GM19239 (cell line): ENCODE results near the gene PLA2G2E.

ENCODE experiments used
- DNase-seq: peaks from one replicate; pipeline ENCODE4 v3.0.0; 2011; ENCODE audit warnings: low spot score; ENCODE audit not compliant: insufficient read length
- FAIRE-seq: peaks from 2 replicates; lab custom pipeline; 2011; peaks lifted over from hg19 to GRCh38; lab: Jason Lieb, UNC

The PLA2G2E gene, protein sequence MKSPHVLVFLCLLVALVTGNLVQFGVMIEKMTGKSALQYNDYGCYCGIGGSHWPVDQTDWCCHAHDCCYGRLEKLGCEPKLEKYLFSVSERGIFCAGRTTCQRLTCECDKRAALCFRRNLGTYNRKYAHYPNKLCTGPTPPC

DNA sequence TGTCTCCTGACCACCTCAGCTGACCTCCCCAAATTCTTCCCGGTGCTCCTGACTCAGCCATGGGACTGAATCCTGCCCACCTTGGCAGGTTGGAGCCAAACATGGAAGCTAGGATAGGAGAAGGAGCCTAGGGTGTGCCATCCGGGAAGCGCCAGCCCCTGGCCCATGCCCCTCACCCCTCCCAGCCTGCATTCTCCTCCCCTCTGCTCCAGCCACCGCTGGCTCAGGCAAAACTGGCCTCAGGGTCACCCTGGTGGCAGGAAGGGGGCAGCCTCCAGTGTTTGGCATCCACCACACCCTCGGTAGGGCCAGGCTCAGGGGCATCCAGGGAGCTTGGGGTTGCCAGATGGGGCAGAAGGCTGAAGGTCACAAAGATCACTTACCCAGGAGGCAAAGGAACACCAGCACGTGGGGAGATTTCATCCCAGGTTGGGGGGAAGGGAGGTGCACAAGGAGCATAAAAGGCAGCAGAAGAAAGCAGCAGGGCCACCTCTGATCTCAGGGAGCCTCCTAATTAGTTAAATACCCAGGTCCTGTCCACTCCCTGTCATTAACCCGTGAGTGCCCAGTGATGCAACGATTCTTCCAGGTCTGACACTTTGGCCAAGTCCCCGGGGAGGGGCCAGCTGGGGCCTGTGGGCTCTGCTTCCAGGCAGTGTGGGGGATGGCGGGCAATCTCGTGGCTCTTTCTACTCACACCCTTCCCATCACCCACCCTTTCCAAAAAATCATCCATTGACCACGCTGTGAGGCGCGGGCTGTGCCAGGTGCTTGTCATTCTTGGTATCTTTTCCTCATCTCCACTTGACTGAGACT lies at the start of gene PLA2G2E:
PLA2G2E (minus strand) TSS at position 481 of the 816 bp plus-strand sequence; CDS start at position 423, 58 bp downstream.
- no peak for FAIRE-seq
- DNase-seq, result no peak

DNA sequence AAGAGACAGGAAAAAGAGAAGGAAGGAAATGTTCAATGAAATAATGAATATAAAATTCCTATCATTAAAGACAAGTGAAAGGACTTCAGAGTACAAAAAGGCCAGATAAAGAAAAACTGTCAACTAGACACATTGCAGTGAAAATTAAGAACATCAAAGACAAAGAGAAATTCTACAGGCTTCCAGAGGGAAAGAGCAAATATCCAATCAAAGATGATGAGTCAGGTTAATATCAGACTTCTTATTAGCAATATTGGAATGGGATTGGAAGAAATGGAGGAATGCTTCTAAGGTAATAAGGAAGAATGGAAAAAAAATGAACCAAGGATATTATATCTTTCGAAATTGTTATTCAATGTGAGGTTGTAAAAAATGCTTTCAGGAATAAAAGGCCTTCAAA lies 48.2 kb upstream of the PLA2G2E start:
- FAIRE-seq (no peak), DNase-seq (no peak)

DNA sequence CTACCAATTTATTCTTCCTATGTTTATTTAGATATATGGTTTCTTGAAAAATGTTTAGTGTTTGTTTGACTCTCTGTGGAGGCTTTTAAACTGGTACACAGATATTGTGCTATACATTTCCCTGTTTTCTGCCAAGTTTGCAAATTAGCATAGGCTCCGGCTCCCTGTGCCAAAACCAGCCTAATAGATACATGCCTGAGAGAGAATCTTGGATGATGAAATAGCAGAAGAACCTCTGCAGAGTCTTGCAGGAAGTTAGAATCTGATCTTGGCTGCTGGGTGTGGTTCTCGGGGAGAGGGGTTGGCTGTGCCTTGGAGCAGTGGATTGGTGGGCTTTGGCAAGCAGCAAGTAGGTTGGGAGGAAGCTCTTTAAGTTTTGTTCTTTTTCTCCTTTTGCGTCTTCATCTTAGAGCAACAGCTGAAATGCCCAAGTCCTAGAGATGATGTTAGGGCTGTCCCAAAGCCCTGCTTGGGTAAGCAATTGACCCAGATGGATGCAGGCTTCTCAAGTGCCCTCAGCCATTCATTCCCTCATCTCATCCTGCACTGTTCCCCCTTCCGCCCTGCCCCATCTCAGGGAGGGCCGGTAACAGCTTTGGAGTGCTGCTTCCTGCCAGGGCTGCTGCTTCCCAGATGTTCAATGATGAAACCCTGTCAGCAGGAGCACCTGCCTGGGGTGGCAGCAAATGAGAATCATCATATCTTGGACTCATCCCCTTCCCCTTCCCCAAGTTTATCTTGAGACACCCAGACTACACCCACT lies 46.7 kb upstream of the PLA2G2E start:
- FAIRE-seq, result no peak
- no peak for DNase-seq

DNA sequence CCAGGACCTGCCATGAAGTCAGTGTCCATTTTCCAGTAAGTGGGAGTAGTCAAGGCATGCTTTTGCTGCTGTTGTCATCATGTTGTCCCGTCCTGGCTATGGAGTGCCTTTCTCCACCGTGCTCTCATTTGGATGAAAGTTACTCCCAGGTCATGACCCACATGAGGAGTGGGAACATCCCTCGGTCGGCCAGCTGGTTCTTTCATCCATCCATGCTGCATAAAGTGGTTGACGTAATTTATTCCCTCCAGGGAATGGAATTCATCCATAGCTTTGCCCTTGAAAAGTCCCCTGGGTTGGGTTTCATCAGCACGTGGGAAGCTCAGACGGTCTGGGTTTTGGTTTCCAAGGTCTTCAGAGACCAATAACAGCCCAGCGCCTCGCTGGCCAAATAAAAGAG lies 44.4 kb upstream of the PLA2G2E start:
- FAIRE-seq (no peak), DNase-seq (no peak)

DNA sequence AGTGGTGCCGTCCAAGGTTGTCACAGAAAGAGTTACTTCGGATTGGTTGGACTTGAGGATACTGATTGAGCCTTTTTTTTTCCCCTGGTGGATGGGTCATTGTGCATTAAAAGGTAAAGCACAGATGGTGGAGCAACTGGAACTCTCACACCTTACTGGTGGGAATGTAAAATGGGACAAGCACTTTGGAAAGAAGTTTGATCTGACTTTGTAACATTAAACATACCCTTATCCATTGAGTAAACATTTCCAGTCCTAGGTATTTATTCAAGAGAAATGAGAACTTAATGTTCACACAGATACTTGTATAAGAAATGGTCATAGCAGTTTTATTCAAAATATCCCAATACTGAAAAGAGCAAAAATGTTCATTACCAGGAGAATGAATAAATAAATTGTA lies 41.1 kb upstream of the PLA2G2E start:
- FAIRE-seq (no peak), DNase-seq (no peak)

DNA sequence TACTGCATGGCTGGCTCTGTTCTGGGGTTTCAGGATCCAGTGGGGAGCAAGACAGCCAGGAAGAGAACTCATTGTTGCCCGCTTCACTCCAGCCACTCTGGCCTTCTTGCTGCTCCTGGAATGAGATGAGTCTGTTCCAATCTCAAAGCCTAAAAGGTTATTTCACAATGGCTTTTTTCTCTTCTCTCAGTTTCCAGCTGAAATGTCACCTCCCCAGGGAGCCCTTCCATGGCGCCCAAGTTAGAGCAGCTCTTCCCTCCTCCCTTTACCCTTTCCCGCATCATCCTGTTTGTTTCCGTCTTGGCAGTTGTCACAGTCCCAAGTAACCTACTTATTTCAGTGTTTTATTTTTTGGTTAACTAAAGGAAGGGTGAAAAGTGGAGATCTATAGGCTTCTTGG lies 40.2 kb upstream of the PLA2G2E start:
- DNase-seq (no peak), FAIRE-seq (no peak)

DNA sequence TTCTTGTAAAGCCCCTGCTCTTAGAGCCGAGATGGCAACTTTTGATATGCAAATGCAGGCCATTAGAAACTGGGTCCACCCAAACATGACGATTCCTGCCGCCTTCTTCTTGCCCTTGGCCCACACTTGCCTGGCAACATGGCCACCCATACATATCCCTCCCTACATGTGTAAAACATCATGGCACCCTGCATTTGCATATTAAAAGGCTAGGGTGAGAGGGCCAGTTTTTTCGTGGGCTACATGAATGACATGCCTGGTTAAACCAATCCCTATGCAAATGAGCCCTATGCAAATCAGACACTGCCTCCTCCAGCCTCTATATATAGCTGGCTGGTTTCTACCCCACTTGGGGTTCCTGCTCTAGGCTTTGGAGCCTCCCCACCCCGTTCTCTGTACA lies 37.2 kb upstream of the PLA2G2E start:
- DNase-seq, result no peak

DNA sequence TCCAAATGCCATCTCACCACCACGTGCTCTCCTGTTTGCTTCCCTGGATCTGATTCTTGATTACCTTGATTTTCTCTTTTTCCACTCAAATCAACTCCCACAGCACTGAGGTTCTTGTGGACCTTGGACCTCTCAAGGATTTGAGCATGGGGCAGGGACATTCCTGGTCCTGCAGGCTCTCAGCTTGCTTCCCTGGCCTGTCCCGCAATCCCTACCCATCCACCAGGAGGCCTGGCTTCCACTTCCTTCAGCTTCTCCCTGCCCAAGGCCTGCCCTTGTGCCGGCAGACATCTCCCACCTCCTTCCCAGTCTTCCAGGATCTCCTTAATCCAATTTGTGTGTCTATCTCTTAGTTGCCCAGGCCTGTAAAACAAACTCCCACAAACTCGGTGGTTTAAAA lies 34.4 kb upstream of the PLA2G2E start:
- no peak for FAIRE-seq

More for the DNA sequence above, 37.2 kb upstream of the PLA2G2E start:
- FAIRE-seq, result no peak

DNA sequence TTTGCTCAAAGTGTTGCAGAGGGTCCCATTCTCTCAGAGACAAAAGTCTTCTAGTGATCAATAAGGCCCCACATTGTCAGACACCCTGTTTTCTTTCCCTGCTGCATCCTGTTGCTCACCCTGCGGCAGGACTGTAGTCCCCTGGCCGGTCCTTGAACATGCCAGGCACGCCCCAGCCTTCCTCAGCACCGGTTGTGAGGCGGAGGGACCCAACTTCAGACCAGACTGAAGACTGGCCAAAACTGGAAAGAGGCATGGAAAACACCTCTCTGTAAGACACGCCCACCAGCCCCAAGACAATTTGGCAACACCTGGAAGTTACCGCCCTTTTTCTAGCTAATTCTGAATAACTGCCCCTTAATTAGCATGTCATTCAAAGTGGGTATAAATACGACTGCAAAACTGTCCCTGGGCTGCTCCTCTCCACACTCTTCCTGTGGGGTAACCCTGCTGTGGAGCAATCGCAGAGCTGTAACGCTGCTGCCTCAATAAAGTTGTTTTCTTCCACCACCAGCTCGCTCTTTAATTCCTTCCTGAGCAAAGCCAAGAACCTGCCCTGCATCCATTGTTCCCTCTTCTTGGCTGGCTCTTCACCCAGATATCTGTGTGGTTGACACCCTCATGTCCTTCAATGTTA lies 32.2 kb upstream of the PLA2G2E start:
- FAIRE-seq (no peak), DNase-seq (no peak)

More for the DNA sequence above, 34.4 kb upstream of the PLA2G2E start:
- no peak for DNase-seq

DNA sequence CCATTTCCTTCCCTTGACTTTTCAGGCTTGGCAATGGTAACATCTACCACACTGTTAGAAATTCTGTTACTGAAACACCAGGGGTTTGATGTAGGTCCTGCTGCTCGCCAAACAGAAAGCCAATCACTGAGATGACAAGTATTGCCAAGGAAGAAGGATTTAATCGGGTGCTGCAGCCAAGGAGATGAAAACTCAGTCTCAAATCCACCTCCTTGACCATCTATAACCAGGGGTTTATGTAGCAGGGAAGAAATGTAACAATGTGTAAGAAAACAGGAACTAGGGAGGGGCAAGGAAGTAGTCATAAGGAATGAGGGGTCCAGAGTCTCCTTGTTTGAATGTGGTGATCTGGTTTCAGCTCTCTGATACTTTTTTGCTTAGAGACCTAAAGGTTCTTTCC lies 30.6 kb upstream of the PLA2G2E start:
- FAIRE-seq, result no peak
- no peak for DNase-seq

DNA sequence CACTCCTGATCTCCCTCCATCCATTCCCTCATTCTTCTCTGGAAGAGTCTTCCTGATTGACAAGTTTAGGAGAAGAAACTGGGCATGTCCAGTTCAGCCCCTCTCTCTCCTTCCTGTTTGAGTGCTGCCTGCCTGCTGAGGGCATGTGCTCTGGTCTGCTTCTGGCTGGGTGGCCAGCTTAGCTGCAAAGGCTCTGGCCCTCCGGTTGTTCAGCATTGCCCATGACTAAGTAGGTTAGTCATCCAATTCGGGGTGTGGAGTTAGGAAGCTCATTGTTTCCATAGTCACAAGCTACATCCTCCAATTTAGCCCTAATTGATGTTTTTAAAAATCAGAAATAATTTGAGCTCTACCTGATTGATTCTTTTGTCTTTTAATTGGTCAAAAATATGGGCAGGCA lies 25.6 kb upstream of the PLA2G2E start:
- FAIRE-seq, result no peak
- DNase-seq, result no peak

DNA sequence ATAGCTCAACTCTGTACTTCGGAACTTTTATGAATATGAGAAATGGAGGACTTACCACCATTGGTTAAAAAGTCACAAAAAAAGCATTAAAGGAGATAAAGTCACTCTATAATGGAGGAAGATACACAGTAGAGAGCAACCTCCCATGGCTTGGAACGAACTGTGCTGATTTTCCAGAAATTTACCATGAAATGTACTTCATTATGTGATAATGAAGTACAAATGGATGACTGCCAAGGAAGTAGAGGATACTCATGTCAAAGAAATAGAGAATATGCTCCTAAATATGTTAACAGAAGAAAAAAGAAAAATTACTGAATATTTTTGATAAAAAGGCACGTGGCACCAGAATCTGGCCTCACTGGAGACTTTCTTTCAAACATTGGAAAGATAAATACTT lies 23.6 kb upstream of the PLA2G2E start:
- FAIRE-seq, result no peak
- no peak for DNase-seq

DNA sequence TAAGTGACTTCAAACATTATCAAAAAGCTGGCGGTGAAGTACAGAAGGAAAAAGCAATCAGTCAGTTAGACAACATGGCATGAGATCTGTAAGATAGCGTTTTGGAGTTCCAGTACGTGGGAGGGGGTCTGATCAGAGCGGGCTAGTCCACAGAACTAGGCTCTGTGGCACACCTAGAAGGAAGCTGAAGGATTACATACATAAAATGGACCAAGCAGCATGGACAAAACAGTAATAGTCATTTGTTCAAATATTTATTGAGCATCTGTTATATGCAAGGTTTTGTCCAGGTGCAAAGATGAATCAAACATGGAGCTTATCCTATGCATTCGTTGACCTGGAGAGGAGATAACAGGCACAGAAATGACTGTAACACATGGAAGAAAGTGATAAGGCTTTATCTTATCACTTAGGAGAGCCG lies 22.9 kb upstream of the PLA2G2E start:
- DNase-seq, result no peak
- FAIRE-seq, result no peak

DNA sequence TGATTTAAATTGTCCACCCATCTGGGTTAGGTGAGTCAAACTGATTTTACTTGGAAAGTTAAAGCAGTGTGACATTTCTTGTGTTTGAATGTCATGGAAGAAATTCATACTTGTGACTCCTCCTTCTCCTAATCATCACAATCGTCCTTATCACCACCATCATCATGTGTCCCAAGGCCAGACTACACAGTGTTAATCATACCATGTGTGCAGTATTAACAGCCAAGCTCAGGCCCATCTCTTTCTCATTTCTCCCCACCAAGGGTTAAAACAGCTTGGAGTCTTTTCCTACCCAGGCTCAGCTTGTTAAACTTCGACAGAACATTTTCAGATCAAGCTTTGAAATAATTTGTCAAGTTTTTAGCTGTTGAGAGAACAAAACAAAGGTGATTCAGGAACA lies 22.5 kb upstream of the PLA2G2E start:
- no peak for DNase-seq
- FAIRE-seq, result no peak

DNA sequence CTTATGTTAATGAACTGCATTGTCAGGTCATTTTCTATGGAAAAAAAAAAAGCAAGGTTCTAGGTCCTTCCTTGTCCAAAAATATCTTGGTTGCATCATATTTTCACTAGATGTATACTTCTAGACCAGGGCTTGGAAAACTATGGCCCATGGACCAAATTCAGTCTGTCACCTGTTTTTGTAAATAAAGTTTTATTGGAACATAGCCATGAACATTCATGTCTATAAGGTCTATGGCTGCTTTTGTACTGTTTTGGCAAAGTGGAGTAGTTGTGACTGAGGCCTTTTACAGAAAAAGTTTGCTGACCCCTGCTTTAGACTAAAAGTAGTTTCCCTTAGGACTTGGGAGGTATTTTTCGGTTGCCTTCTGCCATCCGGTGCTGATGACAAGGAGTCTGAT lies 19.2 kb upstream of the PLA2G2E start:
- no peak for FAIRE-seq
- no peak for DNase-seq

DNA sequence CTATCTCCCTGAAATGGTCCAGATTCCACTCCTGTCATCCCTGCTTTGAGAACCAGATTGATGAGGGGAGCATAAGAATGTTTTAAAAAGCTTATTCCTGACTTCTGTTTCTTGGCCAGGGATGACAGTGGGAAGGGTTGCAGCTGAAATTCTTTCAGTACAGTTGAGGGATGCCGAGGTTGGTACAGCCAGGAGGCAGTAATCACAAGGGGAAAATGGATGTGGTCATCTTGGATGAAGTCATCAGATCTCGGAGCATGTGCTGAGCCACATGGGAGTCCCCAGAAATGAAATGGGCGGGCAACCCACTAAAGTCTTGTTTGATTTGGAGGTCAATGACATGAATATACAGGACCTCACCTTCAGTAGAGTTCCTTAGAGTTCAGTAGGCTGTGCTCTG lies 18.7 kb upstream of the PLA2G2E start:
- DNase-seq, result no peak
- FAIRE-seq, result no peak

DNA sequence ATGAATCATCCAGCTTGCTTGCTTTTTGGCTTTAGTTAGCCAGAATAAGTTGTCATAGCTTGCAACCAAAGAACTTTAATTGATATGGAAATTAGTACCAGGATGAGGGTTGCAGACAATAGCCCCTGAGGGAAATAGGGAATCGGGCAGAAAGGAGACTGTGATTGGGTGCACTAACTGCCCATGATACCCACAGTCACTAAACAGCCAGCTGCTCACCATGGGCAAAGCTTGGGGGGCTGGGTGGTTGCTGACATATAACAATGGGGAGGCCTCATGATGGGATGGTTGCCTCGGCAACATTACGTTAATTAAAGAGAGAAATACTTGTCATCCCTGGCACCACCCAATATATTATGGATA lies 17.8 kb upstream of the PLA2G2E start:
- DNase-seq (no peak), FAIRE-seq (no peak)

DNA sequence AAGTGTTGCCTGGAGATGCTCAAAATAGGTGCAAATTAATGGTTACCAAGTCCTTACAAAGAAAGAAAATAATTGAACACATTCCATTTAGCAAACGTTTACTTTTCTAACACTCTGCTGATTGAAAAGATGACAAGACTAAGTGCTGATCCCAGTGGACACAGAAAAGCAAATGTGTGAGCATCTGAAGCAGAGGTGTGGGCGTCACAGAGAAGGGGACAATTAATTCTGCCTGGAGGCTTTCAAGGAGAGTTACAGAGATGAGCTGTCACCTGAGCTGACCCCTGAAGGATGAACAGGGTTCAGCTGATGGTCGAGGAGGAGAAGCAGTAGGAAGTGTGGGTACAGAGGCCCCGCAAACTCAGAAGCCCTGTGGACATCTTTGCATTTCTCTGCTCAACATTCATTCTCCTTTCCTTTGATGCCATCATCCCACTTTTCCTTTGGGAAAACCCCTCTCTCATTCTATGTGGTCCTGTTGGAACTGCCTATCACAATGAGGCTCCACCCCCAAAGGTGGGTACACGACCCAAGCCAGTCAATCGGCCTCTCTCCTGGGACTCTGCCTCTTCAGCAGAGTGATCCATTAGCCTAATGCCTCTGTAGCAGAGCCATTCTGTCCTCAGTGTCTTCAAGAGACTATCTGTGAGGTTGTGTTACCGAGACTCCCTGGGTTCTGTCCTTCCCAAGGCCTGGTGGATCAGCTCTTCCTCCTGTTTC lies 17.2 kb upstream of the PLA2G2E start:
- DNase-seq (no peak), FAIRE-seq (no peak)

DNA sequence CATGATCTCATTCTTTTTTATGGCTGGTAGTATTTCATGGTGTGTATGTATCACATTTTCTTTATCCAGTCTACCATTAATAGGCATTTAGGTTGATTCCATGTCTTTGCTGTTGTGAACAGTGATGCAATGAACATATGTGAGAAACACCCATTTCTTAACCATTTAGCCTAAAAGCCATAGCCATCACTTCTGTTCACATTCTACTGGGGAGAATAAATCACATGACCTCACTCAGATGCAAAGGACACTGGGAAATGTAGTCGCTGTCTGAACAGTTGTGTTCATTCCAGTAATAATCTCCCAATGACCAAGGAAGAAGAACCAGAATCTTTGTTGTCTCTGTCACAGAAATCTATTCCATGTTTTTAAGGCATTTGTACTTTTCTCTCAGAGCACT lies 15.1 kb upstream of the PLA2G2E start:
- no peak for FAIRE-seq
- DNase-seq, result no peak

DNA sequence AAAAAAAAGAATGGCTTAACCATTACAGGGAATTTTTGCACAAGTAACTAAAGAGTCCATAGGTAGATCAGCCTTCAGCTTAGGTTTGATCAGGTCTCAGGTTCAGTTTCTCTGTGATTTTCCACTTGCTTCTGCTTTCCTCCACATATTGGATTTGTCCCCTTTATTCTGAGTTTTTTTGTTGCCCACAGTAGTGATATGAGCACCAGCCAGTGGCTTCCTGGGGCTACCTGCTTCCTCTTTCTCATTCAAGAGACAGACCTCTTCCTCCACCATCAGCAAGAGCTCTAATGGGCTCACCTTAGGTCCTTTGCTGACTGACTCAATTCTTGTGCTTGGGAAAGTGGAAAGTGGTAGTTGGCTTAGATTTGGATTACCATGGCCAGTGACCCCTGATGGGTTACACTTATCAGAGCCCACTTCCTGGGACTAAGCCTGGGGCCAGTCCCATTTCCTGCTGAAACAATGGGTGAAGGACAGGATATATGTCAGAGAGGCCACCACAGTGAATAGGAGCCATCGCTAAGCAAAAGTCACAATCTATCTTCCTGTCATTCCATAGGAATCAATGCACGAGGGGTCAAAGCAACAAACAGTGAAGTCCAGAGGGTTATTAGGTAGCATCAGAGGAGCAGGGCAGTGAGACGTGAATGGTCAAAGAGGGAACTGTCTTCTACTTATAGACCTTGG lies 12.8 kb upstream of the PLA2G2E start:
- DNase-seq (no peak), FAIRE-seq (no peak)
